ENCODE data around the gene HYOU1.
A peak's percentile ranks its signal among the peaks of the same experiment; 100 is the strongest.
"Not testable (repeated sequence)": the region's sequence is repeated elsewhere in the genome, so short reads cannot be mapped to it uniquely, and the experiment has no call there.

HYOU1 gene

DNA sequence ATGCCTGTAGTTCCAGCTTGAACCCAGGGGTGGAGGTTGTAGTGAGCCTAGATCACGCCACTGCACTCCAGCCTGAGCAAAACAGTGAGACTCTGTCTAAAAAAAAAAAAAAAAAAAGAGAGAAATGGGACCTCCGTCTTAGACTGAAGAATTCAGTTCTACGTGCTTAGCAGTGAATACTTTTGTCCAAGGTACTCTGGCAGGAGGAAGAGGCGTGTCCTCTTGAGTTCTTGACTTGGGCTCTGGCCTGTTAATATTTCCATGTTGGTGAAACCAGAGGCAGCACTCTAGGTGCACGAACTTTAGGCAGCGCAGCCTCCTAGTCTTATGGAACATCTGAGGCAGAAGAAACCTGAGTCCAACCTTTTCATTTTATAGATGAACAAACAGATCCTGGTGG is 30.1 kb upstream of the HYOU1 start:
- DNase-seq: no peak

- DNase-seq: no peak
These were observed 28.4 kb upstream of the HYOU1 start for GRCh38 chr11:119085437-119085847.

DNA sequence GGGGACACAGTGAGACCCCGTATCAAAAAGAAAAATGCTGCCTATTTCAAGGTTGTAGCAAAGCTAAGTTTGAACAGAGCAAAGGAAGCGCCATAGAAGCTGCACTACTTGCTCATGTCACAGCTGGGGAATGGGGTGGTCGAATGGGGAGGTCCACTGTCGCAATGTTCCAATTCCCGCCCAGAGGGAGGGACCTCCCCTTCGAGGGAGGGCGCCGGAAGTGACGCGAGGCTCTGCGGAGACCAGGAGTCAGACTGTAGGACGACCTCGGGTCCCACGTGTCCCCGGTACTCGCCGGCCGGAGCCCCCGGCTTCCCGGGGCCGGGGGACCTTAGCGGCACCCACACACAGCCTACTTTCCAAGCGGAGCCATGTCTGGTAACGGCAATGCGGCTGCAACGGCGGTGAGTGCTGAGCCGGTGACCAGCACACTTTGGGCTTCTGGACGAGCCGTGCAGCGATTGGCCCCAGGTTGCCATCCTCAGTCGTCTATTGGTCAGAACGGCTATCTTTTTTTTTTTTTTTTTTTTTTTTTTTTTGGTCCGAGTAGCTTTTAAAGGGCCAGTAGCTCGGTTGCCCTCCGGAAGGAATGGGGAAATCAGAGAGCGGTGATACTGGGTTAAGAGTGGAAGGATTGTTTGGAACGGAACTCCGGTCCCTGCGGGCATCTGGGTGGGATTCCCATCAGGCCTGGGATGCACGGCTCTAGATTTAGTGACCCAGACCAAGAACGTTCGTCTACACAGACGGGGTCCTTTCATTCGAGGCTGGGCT is 27.8 kb upstream of the HYOU1 start, which contains the start of gene HMBS:
Gene HMBS, plus strand, starts transcription at position 219 of the 774 bp plus-strand sequence. Its CDS starts 153 bp downstream, at position 372.
- peak; percentile 98 for DNase-seq

DNA sequence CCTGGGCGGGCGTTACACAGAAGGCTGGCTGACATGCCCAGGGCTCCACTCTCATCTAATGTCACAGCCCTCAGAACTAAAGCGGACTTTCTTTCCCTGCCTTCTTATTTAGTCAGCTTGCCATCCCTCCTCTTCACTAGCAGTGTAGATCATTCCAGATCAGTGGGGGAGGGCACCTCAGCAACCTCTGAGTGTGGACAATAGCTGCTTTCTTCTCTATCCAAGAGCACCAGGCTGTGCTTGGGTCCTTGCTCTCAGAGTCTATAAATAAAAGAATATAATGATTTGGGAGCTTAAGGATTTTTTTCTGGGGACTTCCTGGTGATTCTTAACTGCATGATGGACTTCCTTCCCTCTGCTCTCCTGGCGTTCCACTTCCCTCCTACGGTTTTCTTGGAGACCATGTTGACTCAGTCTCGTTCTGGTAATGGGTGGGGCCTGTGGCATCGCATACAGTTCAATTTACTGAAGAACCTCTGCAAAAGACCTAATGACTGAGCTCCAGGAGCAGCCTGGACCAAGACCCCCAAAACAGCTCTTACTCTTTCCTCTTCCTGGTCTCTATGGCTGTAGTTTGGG is 24.8 kb upstream of the HYOU1 start:
- no peak for DNase-seq

- DNase-seq: no peak
These were observed 21.8 kb upstream of the HYOU1 start for GRCh38 chr11:119078675-119079420.

DNA sequence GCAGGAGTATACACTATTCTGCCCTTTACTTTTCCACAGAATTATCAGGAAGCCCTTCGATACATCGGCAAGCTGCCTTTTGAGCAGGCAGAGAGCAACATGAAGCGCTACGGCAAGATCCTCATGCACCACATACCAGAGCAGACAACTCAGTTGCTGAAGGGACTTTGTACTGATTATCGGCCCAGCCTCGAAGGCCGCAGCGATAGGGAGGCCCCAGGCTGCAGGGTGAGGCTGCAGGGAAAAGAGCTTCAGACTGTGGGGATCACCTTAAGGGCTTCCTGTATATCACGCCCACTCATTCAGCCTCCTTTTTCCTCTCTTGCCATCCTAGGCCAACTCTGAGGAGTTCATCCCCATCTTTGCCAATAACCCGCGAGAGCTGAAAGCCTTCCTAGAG is 20.8 kb upstream of the HYOU1 start:
- DNase-seq: no peak

GRCh38 chr11:119067371-119068222 is 10.6 kb upstream of the HYOU1 start, which contains the start of gene VPS11:
Gene VPS11, plus strand, starts transcription at chr11:119067818. Its CDS starts 6 bp downstream, at chr11:119067824.
- DNase-seq: peak; percentile 96

GRCh38 chr11:119065369-119065768 is 8.4 kb upstream of the HYOU1 start:
- no peak for DNase-seq

GRCh38 chr11:119062779-119063178 is 5.8 kb upstream of the HYOU1 start:
- DNase-seq: no peak

DNA sequence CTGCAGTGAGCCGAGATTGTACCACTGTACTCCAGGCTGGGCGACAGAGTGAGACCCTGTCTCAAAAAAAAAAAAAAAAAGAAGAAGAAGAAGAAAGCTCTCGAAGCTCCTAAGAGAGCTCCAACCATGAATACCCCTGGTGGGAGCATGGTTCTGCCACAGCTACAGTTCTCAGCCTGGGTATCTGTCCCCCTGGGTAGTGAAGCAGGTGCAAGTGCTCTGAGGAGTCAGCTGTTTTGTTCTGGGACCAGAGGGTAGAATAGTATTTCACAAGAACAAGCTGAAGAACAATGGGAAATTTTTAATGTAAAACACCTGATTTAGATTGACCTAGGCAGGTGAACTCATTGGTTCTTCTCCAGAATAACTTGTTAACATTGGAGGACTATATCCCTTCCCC is 4.3 kb upstream of the HYOU1 start:
- no peak for DNase-seq

- not testable (repeated sequence) for DNase-seq
These were observed 2.1 kb upstream of the HYOU1 start for GRCh38 chr11:119059128-119059527.

DNA sequence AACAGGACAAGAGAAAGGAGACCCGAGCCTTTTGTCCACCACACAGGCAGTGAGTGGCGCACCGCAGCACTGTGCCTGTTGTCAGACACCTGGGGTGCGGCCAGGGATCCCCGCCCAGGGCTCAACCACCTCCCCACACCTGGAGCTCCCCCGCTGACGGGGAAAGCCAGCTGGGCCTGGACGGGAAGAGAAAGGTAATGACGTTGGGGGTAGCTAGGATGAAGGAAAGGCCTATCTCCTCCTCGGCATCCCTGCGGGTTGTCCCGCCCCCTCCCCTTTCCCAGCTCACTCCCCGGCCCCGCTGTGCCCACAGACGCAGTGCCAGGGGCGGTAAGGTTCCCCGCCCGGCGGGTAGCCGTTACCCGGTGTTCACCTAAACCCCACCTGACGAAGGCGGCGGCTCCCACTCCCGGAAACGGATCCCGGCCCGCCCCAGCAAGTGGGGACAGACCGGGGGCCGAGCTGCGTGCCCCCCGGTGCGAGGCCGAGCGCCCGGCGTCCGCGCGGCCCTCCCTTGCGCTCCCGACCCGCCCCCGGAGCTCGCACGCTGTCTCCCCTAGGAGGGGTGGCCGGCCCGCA is 495 bp downstream of the HYOU1 start:
- DNase-seq: peak; percentile 80

- peak; percentile 68 for DNase-seq
These were observed 1.1 kb downstream of the HYOU1 start for GRCh38 chr11:119055901-119056300.

GRCh38 chr11:119054418-119054817 is 2.6 kb downstream of the HYOU1 start:
- DNase-seq: no peak

DNA sequence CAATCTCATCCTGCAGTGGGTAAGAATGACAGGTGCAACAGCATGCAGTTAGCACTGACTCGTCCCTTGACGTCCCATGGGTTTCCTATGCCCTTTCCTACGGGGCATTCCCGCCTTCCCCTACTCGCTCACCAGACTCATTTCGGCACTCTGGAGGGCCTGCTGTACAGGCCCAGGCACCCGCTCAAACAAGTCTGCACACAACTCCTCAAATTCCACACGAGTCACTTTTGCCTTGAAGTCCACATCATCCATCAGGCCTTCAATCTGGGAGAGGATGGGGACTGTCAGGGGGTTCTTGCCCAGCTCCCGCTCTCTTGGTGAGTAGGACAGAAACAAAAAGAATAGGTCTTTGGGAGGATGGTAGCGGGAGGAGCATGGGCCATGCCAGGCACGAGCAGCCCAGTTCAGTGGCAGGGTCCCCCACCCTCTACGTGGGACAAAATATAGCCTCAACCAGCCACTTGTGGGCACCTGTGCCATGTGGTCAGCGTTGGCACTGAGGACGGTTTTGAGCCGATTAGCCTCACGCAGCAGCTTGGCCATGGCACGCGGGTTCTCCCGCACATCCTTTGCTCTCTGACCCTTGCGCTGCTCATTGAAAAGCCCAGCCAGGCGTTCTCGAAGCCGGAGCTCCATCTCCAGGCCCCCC is 4.7 kb downstream of the HYOU1 start:
- DNase-seq: no peak

- no peak for DNase-seq
These were observed 5.4 kb downstream of the HYOU1 start for GRCh38 chr11:119051440-119052162.

GRCh38 chr11:119049081-119049480 is 7.9 kb downstream of the HYOU1 start:
- no peak for DNase-seq

GRCh38 chr11:119048644-119049043 is 8.4 kb downstream of the HYOU1 start:
- no peak for DNase-seq

DNA sequence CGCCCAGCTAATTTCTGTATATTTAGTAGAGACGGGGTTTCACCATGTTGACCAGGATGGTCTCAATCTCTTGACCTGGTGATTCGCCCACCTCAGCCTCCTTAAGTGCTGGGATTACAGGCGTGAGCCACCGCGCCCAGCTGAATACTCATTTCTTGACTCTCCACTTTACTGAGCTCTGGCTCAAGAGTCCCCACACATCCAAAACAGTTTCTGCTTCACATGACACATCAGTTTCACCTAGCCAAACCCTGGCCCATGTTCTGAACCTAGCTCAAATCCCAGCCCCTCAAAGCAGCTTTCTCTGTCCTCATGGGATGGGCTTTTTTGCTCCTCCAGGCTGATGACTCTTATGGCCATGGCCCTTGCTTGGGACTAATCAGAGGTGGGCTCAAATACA is 9.8 kb downstream of the HYOU1 start:
- no peak for DNase-seq

DNA sequence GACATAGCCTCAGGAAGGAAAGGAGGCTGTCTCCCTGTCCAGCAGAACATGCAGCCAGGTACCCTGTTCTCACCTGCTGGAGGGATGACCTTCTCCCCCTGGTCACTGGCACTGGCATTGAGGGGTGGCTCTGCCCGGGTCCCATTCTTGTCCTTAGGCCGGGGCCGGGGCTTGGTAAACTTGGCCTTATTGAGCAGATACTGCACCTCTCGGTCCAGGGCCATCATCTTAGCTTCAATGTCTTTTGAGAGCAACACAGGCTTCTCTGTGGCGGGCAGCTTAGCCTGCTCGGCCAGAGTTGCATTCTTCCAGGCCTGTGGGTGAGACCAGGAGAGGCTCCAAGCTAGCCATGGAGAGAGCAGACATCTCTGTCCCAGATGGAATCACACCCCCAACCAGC is 10.5 kb downstream of the HYOU1 start:
- no peak for DNase-seq

DNA sequence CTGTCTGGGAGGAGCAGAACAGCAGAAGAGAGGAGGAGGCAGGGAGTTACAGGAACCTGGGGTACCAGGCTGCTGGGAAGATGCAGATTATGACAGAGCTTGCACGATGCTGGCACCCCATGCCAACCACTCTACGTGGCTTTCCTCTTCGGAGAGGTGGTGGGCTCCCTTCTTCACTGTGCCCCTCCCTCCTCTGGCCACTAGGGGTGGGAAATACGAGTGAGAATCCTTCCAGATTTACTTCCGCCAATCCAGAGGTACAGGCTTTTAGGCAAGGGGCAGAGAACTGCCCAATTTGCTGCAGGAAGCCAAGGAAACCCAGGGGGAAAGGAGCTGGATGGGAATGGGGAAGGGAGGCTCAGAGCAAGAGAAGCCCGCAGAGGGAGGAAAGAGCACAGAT is 12.3 kb downstream of the HYOU1 start:
- DNase-seq: no peak

Measured in activated CD8-positive, alpha-beta memory T cell treated with anti-CD3 and anti-CD28 coated beads for 24 hours (primary cell).